Measurements from ENCODE around the gene TMEM121.
"Not testable (repeated sequence)": the region's sequence is repeated elsewhere in the genome, so short reads cannot be mapped to it uniquely, and the experiment has no call there.

TMEM121 gene

GRCh38 chr14:105536691-105537579, 10.6 kb downstream of the TMEM121 start:
- Histone ChIP-seq H3K4me2 (peak overlapping the region in 4 of 11 experiments; percentile 14 to 46 (median 25); a peak in 4 of 22 replicates), H3K36me3 (no peaks in the 10 kb centered on the region), H3K9me3 (replicated peaks in 1 of 11) (no peaks in the 10 kb centered on the region), H4K20me1 (peaks cover 0 to 24% (median 0%) of the 10 kb centered on the region in 11 experiments; a peak in 9 of 22 replicates), H3K4me3 (no peak overlapping the region), H3K27me3 (peaks cover 0 to 7% (median 0%) of the 10 kb centered on the region in 11 experiments; a peak in 2 of 22 replicates), H3K27ac (no peak overlapping the region), H3K4me1 (peaks cover 23 to 62% (median 54%) of the 10 kb centered on the region in 10 experiments), H3K9ac (no peak overlapping the region)
- no peak for TF ChIP-seq Cebpa-rat (IDR thresholded peaks at IDR 0.05)

- Histone ChIP-seq H3K27me3 (peaks cover 0 to 7% (median 0%) of the 10 kb centered on the region in 11 experiments; a peak in 2 of 22 replicates), H3K27ac (no peak overlapping the region), H3K4me3 (no peak overlapping the region), H3K36me3 (no peaks in the 10 kb centered on the region), H3K4me2 (peak overlapping the region in 10 of 11 experiments; percentile 14 to 54 (median 36); a peak in 15 of 22 replicates), H3K4me1 (peaks cover 14 to 53% (median 45%) of the 10 kb centered on the region in 10 experiments), H3K9ac (0 out of 22 replicates have a peak overlapping the region, but pooled peaks of 1 of the 11 experiments have one; percentile 2), H3K9me3 (replicated peaks in 1 of 11) (peaks cover 0 to 7% (median 6%) of the 10 kb centered on the region in 11 experiments; a peak in 11 of 22 replicates), H4K20me1 (peaks cover 0 to 17% (median 0%) of the 10 kb centered on the region in 11 experiments; a peak in 4 of 22 replicates)
- no peak for TF ChIP-seq Cebpa-rat (IDR thresholded peaks at IDR 0.05)
Measured at GRCh38 chr14:105537580-105538474, 11.4 kb downstream of the TMEM121 start.

- H3K36me3 ChIP-seq = peaks cover 0 to 5% (median 0%) of the 10 kb centered on the region in 11 experiments; a peak in 2 of 22 replicates
- H3K27me3 ChIP-seq = peaks cover 0 to under 1% (median 0%) of the 10 kb centered on the region in 11 experiments; a peak in 1 of 22 replicates
- peaks cover 5 to 14% (median 13%) of the 10 kb centered on the region in 11 experiments for H3K9me3 ChIP-seq (replicated peaks in 1 of 11)
- no peak for TF ChIP-seq Cebpa-rat (IDR thresholded peaks at IDR 0.05)
- peaks cover 9 to 46% (median 38%) of the 10 kb centered on the region in 10 experiments for H3K4me1 ChIP-seq
- no peak overlapping the region for H3K4me2 ChIP-seq
- H4K20me1 ChIP-seq = peaks cover 0 to 10% (median 0%) of the 10 kb centered on the region in 11 experiments; a peak in 4 of 22 replicates
- H3K27ac ChIP-seq = no peak overlapping the region
- H3K4me3 ChIP-seq = no peak overlapping the region
- H3K9ac ChIP-seq = no peak overlapping the region
Measured at GRCh38 chr14:105538481-105539049, 12.2 kb downstream of the TMEM121 start.

- H3K36me3 ChIP-seq = peaks cover 0 to 7% (median 0%) of the 10 kb centered on the region in 11 experiments; a peak in 2 of 22 replicates
- peaks cover 0 to 6% (median 0%) of the 10 kb centered on the region in 11 experiments; a peak in 2 of 22 replicates for H4K20me1 ChIP-seq
- H3K27me3 ChIP-seq = no peaks in the 10 kb centered on the region
- no peak overlapping the region for H3K9ac ChIP-seq
- H3K9me3 ChIP-seq (replicated peaks in 1 of 11) = peaks cover 17 to 29% (median 21%) of the 10 kb centered on the region in 11 experiments
- peaks cover 9 to 31% (median 22%) of the 10 kb centered on the region in 10 experiments for H3K4me1 ChIP-seq
- no peak overlapping the region for H3K4me3 ChIP-seq
- no peak overlapping the region for H3K27ac ChIP-seq
- no peak for TF ChIP-seq Cebpa-rat (IDR thresholded peaks at IDR 0.05)
- H3K4me2 ChIP-seq = peak overlapping the region in 7 of 11 experiments; percentile 27 to 56 (median 46); a peak in 10 of 22 replicates
Measured at GRCh38 chr14:105540811-105541210, 14.4 kb downstream of the TMEM121 start.

GRCh38 chr14:105541218-105541875, 15.0 kb downstream of the TMEM121 start:
- Histone ChIP-seq H4K20me1 (peaks cover 0 to 6% (median 0%) of the 10 kb centered on the region in 11 experiments; a peak in 2 of 22 replicates), H3K27me3 (no peaks in the 10 kb centered on the region), H3K9ac (peak overlapping the region in 1 of 11 experiments; percentile 19; a peak in 1 of 22 replicates), H3K36me3 (peaks cover 0 to 7% (median 0%) of the 10 kb centered on the region in 11 experiments; a peak in 2 of 22 replicates), H3K4me3 (no peak overlapping the region), H3K9me3 (replicated peaks in 1 of 11) (peaks cover 17 to 29% (median 21%) of the 10 kb centered on the region in 11 experiments), H3K4me1 (peaks cover 9 to 31% (median 22%) of the 10 kb centered on the region in 10 experiments), H3K27ac (no peak overlapping the region), H3K4me2 (peak overlapping the region; percentile 27 to 56 (median 37); a peak in 19 of 22 replicates)
- no peak for TF ChIP-seq Cebpa-rat (IDR thresholded peaks at IDR 0.05)

GRCh38 chr14:105545676-105546075, 19.3 kb downstream of the TMEM121 start:
- H3K4me2 ChIP-seq = 0 out of 22 replicates have a peak overlapping the region, but pooled peaks of 3 of the 11 experiments have one; percentile 14 to 20 (median 18)
- H3K27ac ChIP-seq, H3K27me3 ChIP-seq, H3K4me3 ChIP-seq, H4K20me1 ChIP-seq, H3K9ac ChIP-seq: not testable (repeated sequence)
- peaks cover 9 to 19% (median 13%) of the 10 kb centered on the region in 10 experiments for H3K4me1 ChIP-seq
- peaks cover 0 to 13% (median 3%) of the 10 kb centered on the region in 11 experiments; a peak in 3 of 22 replicates for H3K36me3 ChIP-seq
- peaks cover 35 to 64% (median 46%) of the 10 kb centered on the region in 11 experiments for H3K9me3 ChIP-seq (replicated peaks in 1 of 11)

GRCh38 chr14:105546410-105546809, 20.0 kb downstream of the TMEM121 start:
- H3K4me1 ChIP-seq = peaks cover 5 to 11% (median 6%) of the 10 kb centered on the region in 10 experiments
- H3K36me3 ChIP-seq = peaks cover 0 to 13% (median 3%) of the 10 kb centered on the region in 11 experiments; a peak in 3 of 22 replicates
- H3K9me3 ChIP-seq (replicated peaks in 1 of 11) = peaks cover 35 to 64% (median 46%) of the 10 kb centered on the region in 11 experiments

GRCh38 chr14:105547072-105547471, 20.7 kb downstream of the TMEM121 start:
- H3K9me3 ChIP-seq (replicated peaks in 1 of 11) = peaks cover 35 to 64% (median 46%) of the 10 kb centered on the region in 11 experiments

More at GRCh38 chr14:105546410-105546809, 20.0 kb downstream of the TMEM121 start:
- H3K9ac ChIP-seq, H3K27ac ChIP-seq, H3K4me2 ChIP-seq, H3K4me3 ChIP-seq, H4K20me1 ChIP-seq, H3K27me3 ChIP-seq: not testable (repeated sequence)

More at GRCh38 chr14:105547072-105547471, 20.7 kb downstream of the TMEM121 start:
- H3K27ac ChIP-seq, H3K27me3 ChIP-seq, H3K9ac ChIP-seq, H3K4me1 ChIP-seq, H3K4me3 ChIP-seq, H4K20me1 ChIP-seq, H3K4me2 ChIP-seq: not testable (repeated sequence)
- H3K36me3 ChIP-seq = peaks cover 0 to 13% (median 3%) of the 10 kb centered on the region in 11 experiments; a peak in 3 of 22 replicates

Data from BLaER1 treated with 17β-estradiol and CSF1 and Interleukin-3, amounts not matched to agents 10 nM and 100 nM (cell line).